PC-9 (cell line): Measurements from ENCODE around the gene MEMO1.
"Not testable (repeated sequence)": the region's sequence is repeated elsewhere in the genome, so short reads cannot be mapped to it uniquely, and the experiment has no call there.

Source experiments
- EZH2 ChIP-seq: fragments of 200-600 bp; sonication (generic); IDR thresholded peaks from 2 replicates; pipeline ENCODE4 v1.8.0; 2017; ENCODE audit warnings: antibody characterized with exemption, low read depth
- TF ChIP-seq, protein P1 (sequence below): fragments of 200-600 bp; sonication (generic); conservative IDR thresholded peaks from 2 replicates; pipeline ENCODE4 v1.6.1; 2017; ENCODE audit warnings: mixed run types, antibody characterized with exemption, mild to moderate bottlenecking, moderate library complexity

DNA sequence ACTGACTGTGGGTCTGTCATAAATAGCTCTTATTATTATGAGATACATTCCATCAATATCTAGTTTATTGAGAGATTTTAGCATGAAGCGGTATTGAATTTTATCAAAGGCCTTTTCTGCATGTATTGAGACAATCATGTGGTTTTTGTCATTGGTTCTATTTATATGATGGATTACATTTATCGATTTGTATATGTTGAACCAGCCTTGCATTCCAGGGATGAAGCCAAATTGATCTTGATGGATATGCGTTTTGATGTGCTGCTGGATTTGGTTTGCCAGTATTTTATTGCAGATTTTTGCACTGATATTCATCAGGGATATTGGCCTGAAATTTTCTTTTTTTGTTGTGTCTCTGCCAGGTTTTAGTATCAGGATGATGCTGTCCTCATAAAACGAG lies 113.5 kb downstream of the MEMO1 start:
- TF ChIP-seq, protein P1, sequence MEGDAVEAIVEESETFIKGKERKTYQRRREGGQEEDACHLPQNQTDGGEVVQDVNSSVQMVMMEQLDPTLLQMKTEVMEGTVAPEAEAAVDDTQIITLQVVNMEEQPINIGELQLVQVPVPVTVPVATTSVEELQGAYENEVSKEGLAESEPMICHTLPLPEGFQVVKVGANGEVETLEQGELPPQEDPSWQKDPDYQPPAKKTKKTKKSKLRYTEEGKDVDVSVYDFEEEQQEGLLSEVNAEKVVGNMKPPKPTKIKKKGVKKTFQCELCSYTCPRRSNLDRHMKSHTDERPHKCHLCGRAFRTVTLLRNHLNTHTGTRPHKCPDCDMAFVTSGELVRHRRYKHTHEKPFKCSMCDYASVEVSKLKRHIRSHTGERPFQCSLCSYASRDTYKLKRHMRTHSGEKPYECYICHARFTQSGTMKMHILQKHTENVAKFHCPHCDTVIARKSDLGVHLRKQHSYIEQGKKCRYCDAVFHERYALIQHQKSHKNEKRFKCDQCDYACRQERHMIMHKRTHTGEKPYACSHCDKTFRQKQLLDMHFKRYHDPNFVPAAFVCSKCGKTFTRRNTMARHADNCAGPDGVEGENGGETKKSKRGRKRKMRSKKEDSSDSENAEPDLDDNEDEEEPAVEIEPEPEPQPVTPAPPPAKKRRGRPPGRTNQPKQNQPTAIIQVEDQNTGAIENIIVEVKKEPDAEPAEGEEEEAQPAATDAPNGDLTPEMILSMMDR = not testable (repeated sequence)
- not testable (repeated sequence) for TF ChIP-seq EZH2
